Stimulated activated CD8-positive, alpha-beta memory T cell treated with anti-CD3 and anti-CD28 coated beads, Interleukin-4, amount 100 ng/mL, for 4 hours (primary cell): Measurements from ENCODE around the gene DLG1.

Experiments used
- DNase-seq, 2 donors: peaks; one replicate each; pipeline ENCODE4 v3.0.0-alpha.2; 2020; ENCODE audit warnings: low read depth in 2 of 2, low spot score in 1 of 2

DLG1 gene

GRCh38 chr3:197001972-197002700 is 296.3 kb downstream of the DLG1 start:
- no peak for DNase-seq

- no peak for DNase-seq
These were observed 297.1 kb downstream of the DLG1 start for GRCh38 chr3:197001106-197001971.

DNA sequence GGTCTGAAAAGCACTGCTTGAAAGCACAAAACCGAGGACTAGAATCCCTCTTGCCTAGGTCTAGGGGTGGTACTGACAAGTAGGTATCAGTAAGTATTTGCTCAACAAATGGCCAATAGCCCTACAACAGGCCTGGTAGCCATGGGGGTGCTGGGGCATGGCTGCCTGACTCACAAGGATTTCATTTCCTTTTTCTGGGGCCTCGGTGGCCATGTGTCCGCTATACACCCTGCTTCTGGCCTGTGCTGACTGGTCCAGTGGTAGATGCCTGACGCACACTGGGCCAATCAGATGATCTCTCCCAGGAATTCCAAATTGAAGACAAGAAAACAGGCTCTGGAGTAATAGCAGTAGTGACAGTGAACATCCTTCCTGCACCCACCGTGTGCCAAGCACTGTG is 298.2 kb downstream of the DLG1 start:
- no peak for DNase-seq

DNA sequence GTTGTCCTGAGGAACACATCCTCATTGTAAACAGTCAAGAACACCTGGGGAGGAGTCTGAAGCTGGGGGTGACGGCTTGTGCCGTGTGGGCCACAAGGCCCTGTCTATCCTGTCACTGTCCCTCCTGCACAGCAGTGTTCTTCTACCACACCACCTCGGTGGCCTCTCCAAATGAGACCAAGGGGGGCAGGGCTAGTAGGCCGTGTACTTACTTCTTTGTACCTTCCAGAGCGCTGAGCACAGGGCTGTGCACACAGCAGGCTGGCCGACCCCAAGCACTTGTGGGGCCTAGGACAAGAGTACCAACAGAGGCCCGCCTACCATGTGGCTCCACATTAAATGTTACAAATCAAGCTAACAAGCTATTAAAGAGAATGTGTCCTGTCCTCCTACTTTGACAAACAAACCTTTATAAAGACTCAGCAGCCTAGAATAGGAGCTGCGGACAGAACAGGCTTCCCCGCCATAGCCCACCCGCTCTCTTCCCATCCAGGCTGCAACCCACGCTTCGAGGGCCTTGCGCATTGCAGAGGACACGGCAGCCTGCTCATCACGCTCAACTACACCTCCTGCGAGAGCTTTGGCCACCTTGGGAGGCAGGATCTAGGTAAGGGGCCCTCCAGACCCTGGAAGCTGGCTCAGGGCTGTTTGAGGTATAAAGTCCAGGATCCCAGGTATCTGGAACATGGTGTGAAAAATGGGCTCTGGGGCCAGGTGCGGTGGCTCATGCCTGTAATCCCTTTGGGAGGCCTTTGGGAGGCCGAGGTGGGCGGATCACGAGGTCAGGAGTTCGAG is 299.2 kb downstream of the DLG1 start:
- DNase-seq, result no peak

DNA sequence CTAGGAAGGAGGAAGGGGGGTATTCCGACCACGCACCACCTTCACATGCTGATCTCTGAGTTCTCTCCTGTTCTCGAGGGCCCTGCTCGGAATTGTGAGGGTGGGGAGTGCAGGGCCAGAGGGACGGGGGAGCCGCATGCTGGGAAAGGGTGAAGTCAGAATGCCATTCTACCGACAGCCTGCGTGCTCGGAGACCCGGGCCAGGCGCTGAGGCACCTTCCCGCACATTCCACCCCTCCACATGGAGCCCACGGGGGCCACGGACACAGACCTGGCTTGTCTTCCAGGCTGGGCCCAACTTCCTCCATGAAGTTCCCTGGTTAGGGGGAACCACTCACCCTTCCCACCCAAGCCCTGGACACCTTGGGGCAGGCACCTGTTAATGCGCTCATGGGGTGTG is 301.1 kb downstream of the DLG1 start:
- DNase-seq, result no peak

GRCh38 chr3:196996454-196997265 is 301.8 kb downstream of the DLG1 start:
- no peak for DNase-seq

DNA sequence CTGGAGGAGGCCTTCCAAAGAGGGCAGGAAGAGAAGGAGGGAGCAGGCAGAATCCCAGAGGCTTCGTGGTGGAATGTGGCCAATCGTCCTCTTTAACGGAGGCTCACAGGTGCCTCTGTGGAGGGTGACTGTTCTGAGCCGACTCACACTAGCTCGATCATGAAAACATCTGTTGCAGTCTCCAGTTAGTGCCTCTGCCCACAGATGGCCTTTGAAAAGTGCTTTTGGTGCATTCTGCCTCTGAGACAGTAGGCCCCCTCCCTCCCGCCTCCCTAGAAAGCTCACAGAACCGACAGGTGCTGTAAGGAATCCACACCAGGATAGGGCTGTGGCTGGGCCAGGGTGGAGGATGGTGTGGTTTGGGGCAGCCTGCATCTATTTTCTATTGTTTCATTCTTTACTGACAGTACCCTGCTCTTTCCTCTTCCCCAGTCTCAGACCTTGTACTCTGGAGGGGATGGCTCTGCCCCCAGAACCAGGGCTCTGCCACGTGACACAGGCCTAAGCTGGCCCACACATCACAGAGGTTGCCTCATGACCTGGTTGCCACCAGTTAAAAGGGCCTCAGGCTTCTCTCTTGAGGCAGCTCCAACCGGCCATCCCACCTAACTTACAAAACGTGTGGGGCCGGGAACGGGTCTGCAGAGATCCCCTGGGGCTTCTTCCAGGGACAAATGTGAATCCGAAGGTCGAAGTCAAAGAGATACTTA is 302.6 kb downstream of the DLG1 start:
- no peak for DNase-seq

- DNase-seq, result no peak
These were observed 303.4 kb downstream of the DLG1 start for GRCh38 chr3:196995027-196995426.

DNA sequence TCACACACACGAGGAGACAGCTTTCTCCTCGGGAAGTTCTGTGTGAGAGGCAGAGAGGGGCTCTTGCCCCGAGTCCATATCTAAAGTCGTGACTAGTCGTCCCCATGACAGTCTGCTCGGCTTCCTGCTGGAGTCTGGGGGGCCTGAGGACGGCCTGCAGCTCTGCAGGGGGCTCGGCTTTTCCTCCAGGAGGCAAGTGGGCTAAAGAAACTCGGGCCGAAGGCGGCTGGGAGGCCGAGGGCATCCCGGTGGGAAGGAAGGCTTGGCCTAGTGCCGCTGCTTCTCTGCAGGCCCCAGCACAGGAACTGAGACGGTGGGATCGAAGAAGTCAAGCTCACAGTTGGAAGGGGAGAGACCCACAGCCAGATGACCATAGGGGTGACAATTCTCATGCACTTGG is 304.4 kb downstream of the DLG1 start:
- DNase-seq, result no peak
